Measurements from ENCODE around the gene ATG4A.

ATG4A gene

DNA sequence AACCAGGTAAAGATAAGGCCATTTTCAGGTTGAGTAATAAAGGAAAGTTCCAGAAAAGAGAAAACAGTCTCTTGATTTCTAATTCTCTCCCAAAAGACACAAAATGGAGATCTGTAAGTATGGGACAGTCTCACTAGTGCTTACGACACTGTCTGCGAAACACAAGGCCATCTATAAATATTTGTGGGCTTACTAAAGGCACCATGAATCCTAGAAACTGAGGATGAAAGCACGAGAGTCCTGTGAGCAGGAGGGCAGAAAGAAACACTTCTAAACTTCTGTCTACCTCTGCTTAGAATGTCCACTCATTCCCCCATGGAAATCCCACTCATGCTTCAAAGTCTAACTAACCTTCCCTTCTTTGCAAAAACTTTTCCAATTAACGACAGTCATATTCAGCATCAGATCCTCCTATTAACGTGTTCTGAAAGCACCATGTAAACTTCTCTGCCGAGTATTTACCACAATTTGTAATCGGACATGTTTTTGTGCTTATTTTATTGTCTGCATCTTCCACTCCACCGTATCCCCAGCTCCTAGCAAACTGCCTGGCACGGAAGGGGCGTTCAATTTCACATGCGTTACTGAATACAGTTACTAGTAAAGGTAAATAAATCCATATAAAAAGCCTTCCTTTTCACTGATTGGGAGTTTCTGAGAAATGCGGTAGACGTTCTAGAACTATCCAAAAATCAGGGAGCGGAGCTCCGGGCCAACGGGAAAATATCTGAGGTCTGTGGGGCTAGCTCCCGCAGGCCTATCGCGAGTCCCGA is 901 bp upstream of the ATG4A start:
- no peak for TF ChIP-seq ZFP3 (CRISPR knock-in tag; IDR thresholded peaks at IDR 0.05)
- TF ChIP-seq, protein P1, sequence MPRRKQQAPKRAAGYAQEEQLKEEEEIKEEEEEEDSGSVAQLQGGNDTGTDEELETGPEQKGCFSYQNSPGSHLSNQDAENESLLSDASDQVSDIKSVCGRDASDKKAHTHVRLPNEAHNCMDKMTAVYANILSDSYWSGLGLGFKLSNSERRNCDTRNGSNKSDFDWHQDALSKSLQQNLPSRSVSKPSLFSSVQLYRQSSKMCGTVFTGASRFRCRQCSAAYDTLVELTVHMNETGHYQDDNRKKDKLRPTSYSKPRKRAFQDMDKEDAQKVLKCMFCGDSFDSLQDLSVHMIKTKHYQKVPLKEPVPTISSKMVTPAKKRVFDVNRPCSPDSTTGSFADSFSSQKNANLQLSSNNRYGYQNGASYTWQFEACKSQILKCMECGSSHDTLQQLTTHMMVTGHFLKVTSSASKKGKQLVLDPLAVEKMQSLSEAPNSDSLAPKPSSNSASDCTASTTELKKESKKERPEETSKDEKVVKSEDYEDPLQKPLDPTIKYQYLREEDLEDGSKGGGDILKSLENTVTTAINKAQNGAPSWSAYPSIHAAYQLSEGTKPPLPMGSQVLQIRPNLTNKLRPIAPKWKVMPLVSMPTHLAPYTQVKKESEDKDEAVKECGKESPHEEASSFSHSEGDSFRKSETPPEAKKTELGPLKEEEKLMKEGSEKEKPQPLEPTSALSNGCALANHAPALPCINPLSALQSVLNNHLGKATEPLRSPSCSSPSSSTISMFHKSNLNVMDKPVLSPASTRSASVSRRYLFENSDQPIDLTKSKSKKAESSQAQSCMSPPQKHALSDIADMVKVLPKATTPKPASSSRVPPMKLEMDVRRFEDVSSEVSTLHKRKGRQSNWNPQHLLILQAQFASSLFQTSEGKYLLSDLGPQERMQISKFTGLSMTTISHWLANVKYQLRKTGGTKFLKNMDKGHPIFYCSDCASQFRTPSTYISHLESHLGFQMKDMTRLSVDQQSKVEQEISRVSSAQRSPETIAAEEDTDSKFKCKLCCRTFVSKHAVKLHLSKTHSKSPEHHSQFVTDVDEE (CRISPR knock-in tag; IDR thresholded peaks at IDR 0.05), result no peak
- TF ChIP-seq ISL1 (CRISPR knock-in tag; IDR thresholded peaks at IDR 0.05), result no peak
- TF ChIP-seq, protein P2, sequence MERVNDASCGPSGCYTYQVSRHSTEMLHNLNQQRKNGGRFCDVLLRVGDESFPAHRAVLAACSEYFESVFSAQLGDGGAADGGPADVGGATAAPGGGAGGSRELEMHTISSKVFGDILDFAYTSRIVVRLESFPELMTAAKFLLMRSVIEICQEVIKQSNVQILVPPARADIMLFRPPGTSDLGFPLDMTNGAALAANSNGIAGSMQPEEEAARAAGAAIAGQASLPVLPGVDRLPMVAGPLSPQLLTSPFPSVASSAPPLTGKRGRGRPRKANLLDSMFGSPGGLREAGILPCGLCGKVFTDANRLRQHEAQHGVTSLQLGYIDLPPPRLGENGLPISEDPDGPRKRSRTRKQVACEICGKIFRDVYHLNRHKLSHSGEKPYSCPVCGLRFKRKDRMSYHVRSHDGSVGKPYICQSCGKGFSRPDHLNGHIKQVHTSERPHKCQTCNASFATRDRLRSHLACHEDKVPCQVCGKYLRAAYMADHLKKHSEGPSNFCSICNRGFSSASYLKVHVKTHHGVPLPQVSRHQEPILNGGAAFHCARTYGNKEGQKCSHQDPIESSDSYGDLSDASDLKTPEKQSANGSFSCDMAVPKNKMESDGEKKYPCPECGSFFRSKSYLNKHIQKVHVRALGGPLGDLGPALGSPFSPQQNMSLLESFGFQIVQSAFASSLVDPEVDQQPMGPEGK (CRISPR knock-in tag; IDR thresholded peaks at IDR 0.05; ENCODE audit: borderline replicate concordance), result no peak
- TF ChIP-seq BACH2 (CRISPR knock-in tag; IDR thresholded peaks at IDR 0.05; ENCODE audit: borderline replicate concordance), result no peak
- no peak for TF ChIP-seq SNAI2 (CRISPR knock-in tag; IDR thresholded peaks at IDR 0.05)
- TF ChIP-seq TOX (CRISPR knock-in tag; IDR thresholded peaks at IDR 0.05; ENCODE audit: borderline replicate concordance), result no peak
- TF ChIP-seq ARNTL (CRISPR knock-in tag; IDR thresholded peaks at IDR 0.05; ENCODE audit: borderline replicate concordance, low read depth), result no peak
- no peak for TF ChIP-seq PPARA (CRISPR knock-in tag; IDR thresholded peaks at IDR 0.05; ENCODE audit: borderline replicate concordance)
- no peak for TF ChIP-seq TCF4 (CRISPR knock-in tag; IDR thresholded peaks at IDR 0.05; ENCODE audit: borderline replicate concordance)
- no peak for TF ChIP-seq ZNF8 (CRISPR knock-in tag; IDR thresholded peaks at IDR 0.05)
- TF ChIP-seq, protein P3, sequence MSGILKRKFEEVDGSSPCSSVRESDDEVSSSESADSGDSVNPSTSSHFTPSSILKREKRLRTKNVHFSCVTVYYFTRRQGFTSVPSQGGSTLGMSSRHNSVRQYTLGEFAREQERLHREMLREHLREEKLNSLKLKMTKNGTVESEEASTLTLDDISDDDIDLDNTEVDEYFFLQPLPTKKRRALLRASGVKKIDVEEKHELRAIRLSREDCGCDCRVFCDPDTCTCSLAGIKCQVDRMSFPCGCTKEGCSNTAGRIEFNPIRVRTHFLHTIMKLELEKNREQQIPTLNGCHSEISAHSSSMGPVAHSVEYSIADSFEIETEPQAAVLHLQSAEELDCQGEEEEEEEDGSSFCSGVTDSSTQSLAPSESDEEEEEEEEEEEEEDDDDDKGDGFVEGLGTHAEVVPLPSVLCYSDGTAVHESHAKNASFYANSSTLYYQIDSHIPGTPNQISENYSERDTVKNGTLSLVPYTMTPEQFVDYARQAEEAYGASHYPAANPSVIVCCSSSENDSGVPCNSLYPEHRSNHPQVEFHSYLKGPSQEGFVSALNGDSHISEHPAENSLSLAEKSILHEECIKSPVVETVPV (CRISPR knock-in tag; IDR thresholded peaks at IDR 0.05), result no peak
- no peak for TF ChIP-seq RARB (CRISPR knock-in tag; IDR thresholded peaks at IDR 0.05)
- TF ChIP-seq ESRRG (CRISPR knock-in tag; IDR thresholded peaks at IDR 0.05), result no peak
- TF ChIP-seq OSR1 (CRISPR knock-in tag; IDR thresholded peaks at IDR 0.05), result no peak
- no peak for TF ChIP-seq ZC3H10 (CRISPR knock-in tag; IDR thresholded peaks at IDR 0.05)
- TF ChIP-seq ZFP30 (CRISPR knock-in tag; IDR thresholded peaks at IDR 0.05), result no peak
- TF ChIP-seq, protein P4, sequence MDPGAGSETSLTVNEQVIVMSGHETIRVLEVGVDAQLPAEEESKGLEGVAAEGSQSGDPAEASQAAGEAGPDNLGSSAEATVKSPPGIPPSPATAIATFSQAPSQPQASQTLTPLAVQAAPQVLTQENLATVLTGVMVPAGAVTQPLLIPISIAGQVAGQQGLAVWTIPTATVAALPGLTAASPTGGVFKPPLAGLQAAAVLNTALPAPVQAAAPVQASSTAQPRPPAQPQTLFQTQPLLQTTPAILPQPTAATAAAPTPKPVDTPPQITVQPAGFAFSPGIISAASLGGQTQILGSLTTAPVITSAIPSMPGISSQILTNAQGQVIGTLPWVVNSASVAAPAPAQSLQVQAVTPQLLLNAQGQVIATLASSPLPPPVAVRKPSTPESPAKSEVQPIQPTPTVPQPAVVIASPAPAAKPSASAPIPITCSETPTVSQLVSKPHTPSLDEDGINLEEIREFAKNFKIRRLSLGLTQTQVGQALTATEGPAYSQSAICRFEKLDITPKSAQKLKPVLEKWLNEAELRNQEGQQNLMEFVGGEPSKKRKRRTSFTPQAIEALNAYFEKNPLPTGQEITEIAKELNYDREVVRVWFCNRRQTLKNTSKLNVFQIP (CRISPR knock-in tag; IDR thresholded peaks at IDR 0.05; ENCODE audit: borderline replicate concordance, low read depth), result no peak
- no peak for TF ChIP-seq ZNF70 (CRISPR knock-in tag; IDR thresholded peaks at IDR 0.05)
- TF ChIP-seq ZNF565 (CRISPR knock-in tag; conservative IDR thresholded peaks at IDR 0.05; ENCODE audit: low read depth), result no peak
- peak; percentile 5 for ATAC-seq

DNA sequence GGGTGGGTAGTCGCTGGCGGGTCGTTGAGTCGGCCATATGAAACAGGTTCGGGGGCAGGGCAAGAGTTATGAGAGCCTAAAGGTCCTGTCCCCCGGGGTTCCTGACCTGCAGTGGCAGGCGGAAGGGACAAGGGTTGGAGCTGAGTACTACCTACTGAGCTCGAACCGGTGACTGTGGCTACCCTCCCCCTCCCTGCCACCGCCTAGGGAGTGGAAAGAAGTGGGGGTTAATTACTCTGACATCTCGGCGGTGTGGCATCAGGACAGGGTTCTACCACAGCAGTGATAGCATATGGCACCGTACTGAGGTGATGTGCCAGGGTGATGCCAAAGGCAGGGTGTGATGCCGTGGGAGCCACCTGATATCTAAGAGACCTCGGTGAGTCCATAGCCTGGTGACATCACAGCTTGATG is 307 bp downstream of the ATG4A start:
- ATAC-seq, result peak; percentile 33
- TF ChIP-seq ESRRG (CRISPR knock-in tag; IDR thresholded peaks at IDR 0.05) (no peak), ZC3H10 (CRISPR knock-in tag; IDR thresholded peaks at IDR 0.05) (no peak), PPARA (CRISPR knock-in tag; IDR thresholded peaks at IDR 0.05; ENCODE audit: borderline replicate concordance) (no peak), SNAI2 (CRISPR knock-in tag; IDR thresholded peaks at IDR 0.05) (no peak), OSR1 (CRISPR knock-in tag; IDR thresholded peaks at IDR 0.05) (no peak), ZNF8 (CRISPR knock-in tag; IDR thresholded peaks at IDR 0.05) (no peak), ISL1 (CRISPR knock-in tag; IDR thresholded peaks at IDR 0.05) (no peak), TCF4 (CRISPR knock-in tag; IDR thresholded peaks at IDR 0.05; ENCODE audit: borderline replicate concordance) (no peak)

DNA sequence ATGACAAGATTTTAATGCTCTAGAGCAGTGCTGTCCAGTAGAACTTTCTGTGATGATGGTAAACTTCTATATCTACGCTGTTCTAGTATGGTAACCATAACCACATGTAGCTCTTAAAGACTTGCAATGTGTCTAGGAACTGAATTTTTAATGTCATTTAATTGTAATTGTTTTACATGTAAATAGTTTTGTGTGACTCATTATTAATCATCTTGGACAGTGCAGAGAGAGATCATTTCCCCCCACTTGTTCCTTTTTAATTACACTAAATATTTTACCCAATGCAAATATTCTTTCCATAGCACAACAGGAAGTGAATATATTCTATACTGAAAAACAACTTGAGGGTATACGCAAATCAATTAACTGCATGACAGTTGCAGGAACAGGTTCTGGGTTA is 5.8 kb downstream of the ATG4A start:
- no peak for ATAC-seq
- TF ChIP-seq ZC3H10 (CRISPR knock-in tag; IDR thresholded peaks at IDR 0.05), result no peak
- TF ChIP-seq PPARA (CRISPR knock-in tag; IDR thresholded peaks at IDR 0.05; ENCODE audit: borderline replicate concordance), result no peak
- no peak for TF ChIP-seq ISL1 (CRISPR knock-in tag; IDR thresholded peaks at IDR 0.05)
- TF ChIP-seq ZNF8 (CRISPR knock-in tag; IDR thresholded peaks at IDR 0.05), result no peak
- TF ChIP-seq CSDC2 (CRISPR knock-in tag; IDR thresholded peaks at IDR 0.05), result no peak
- TF ChIP-seq OSR1 (CRISPR knock-in tag; IDR thresholded peaks at IDR 0.05), result no peak
- TF ChIP-seq, protein P3 (CRISPR knock-in tag; IDR thresholded peaks at IDR 0.05), result no peak
- no peak for TF ChIP-seq TOX (CRISPR knock-in tag; IDR thresholded peaks at IDR 0.05; ENCODE audit: borderline replicate concordance)
- TF ChIP-seq ZFP3 (CRISPR knock-in tag; IDR thresholded peaks at IDR 0.05), result no peak
- TF ChIP-seq RARB (CRISPR knock-in tag; IDR thresholded peaks at IDR 0.05), result no peak
- TF ChIP-seq GLIS3 (CRISPR knock-in tag; IDR thresholded peaks at IDR 0.05), result no peak
- no peak for TF ChIP-seq TCF4 (CRISPR knock-in tag; IDR thresholded peaks at IDR 0.05; ENCODE audit: borderline replicate concordance)
- TF ChIP-seq, protein P5, sequence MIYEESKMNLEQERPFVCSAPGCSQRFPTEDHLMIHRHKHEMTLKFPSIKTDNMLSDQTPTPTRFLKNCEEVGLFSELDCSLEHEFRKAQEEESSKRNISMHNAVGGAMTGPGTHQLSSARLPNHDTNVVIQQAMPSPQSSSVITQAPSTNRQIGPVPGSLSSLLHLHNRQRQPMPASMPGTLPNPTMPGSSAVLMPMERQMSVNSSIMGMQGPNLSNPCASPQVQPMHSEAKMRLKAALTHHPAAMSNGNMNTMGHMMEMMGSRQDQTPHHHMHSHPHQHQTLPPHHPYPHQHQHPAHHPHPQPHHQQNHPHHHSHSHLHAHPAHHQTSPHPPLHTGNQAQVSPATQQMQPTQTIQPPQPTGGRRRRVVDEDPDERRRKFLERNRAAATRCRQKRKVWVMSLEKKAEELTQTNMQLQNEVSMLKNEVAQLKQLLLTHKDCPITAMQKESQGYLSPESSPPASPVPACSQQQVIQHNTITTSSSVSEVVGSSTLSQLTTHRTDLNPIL (CRISPR knock-in tag; IDR thresholded peaks at IDR 0.05; ENCODE audit: low read depth), result no peak
- TF ChIP-seq, protein P4 (CRISPR knock-in tag; IDR thresholded peaks at IDR 0.05; ENCODE audit: borderline replicate concordance, low read depth), result no peak
